LHCN-M2 (cell line): ENCODE measurements around the gene MRPL45. TPM values are rescaled to one million over a fixed set of nuclear protein-coding genes. Genes with fewer than 3 reads are reported as not detected.

Experiments used
- DNase-seq: peaks from one replicate; pipeline ENCODE4 v3.0.0-alpha.2; 2012; ENCODE audit warnings: low read depth
- total RNA-seq: library from RNA; depleted of rRNA; stranded (reverse); fragments of >200 nt; gene quantifications from 2 replicates; pipeline ENCODE4 v1.2.3, GENCODE V29; 2014

Gene MRPL45
- total RNA-seq, 1 experiment from 2014 or later: 40.3 TPM

- no peak for DNase-seq
Measured at GRCh38 chr17:38345743-38346142, 48.8 kb downstream of the MRPL45 start.

- peak; percentile 73 for DNase-seq
Measured at GRCh38 chr17:38349097-38349730, 52.2 kb downstream of the MRPL45 start.

GRCh38 chr17:38350035-38350434 is 53.1 kb downstream of the MRPL45 start:
- no peak for DNase-seq

- peak; percentile 87 for DNase-seq
Measured at GRCh38 chr17:38351412-38352222, 54.6 kb downstream of the MRPL45 start, which contains the start of gene SOCS7. Gene SOCS7, plus strand, starts transcription at chr17:38351844. Its CDS starts 209 bp downstream, at chr17:38352053.

- peak; percentile 4 for DNase-seq
Measured at GRCh38 chr17:38352245-38353085, 55.5 kb downstream of the MRPL45 start.

GRCh38 chr17:38353086-38353604 is 56.2 kb downstream of the MRPL45 start:
- peak; percentile 3 for DNase-seq

- no peak for DNase-seq
Measured at GRCh38 chr17:38353668-38354067, 56.7 kb downstream of the MRPL45 start.

GRCh38 chr17:38354466-38354865 is 57.5 kb downstream of the MRPL45 start:
- no peak for DNase-seq

GRCh38 chr17:38355251-38355650 is 58.3 kb downstream of the MRPL45 start:
- DNase-seq: no peak

- DNase-seq: no peak
Measured at GRCh38 chr17:38357486-38358123, 60.6 kb downstream of the MRPL45 start.

GRCh38 chr17:38358586-38359513 is 61.9 kb downstream of the MRPL45 start:
- DNase-seq: no peak

GRCh38 chr17:38361694-38362465 is 64.9 kb downstream of the MRPL45 start:
- DNase-seq: no peak

- DNase-seq: no peak
Measured at GRCh38 chr17:38363016-38363415, 66.0 kb downstream of the MRPL45 start.

GRCh38 chr17:38364741-38365140 is 67.8 kb downstream of the MRPL45 start:
- no peak for DNase-seq

GRCh38 chr17:38369124-38369886 is 72.3 kb downstream of the MRPL45 start:
- no peak for DNase-seq
